B cell (primary cell): ENCODE measurements around the gene SEC24C. TPM values are rescaled to one million over a fixed set of nuclear protein-coding genes. Genes with fewer than 3 reads are reported as not detected.

Experiments used
- ATAC-seq: fragments of 200-7000 bp; cut with Tn5 transposase; one replicate; pipeline ENCODE4 v1.10.0; 2021; ENCODE audit warnings: low read depth, mild to moderate bottlenecking, moderate number of reproducible peaks, moderate library complexity
- CTCF ChIA-PET: fragments of 350-600 bp; sonication (Branson Sonifier 250); formaldehyde crosslinking; loops from one replicate; lab custom pipeline; 2021; ENCODE audit warnings: antibody characterized with exemption, inconsistent platforms; lab: Charles Lee
- POLR2A ChIA-PET: fragments of 350-600 bp; sonication (Branson Sonifier 250); formaldehyde crosslinking; loops from one replicate; lab custom pipeline; 2021; ENCODE audit warnings: antibody characterized with exemption; lab: Charles Lee
- DNase-seq: peaks from one replicate; pipeline ENCODE4 v3.0.0; 2013
- H2AFZ ChIP-seq: 2 replicates; pipeline ENCODE4 v1.6.1; 2012; ENCODE audit warnings: mild to moderate bottlenecking, low read depth, low read length; ENCODE audit not compliant: insufficient read depth, poor library complexity, severe bottlenecking
- H3K27ac ChIP-seq, 2 donors: 1 replicate in 1 of 2; 2 replicates in 1 of 2; pipeline ENCODE4 v1.5.1; 2012 to 2013; ENCODE audit warnings: low read length in 2 of 2, mild to moderate bottlenecking in 2 of 2, moderate library complexity in 1 of 2
- H3K27me3 ChIP-seq, 4 experiments: fragments of 200-600 bp in 1 of 4; sonication (generic) in 1 of 4; replicated peaks in 1 of 4; 1 replicate in 2 of 4; 2 replicates in 2 of 4; pipeline versions ENCODE4 v1.6.1 to v1.7.0; 2013 to 2016; ENCODE audit warnings: low read length in 3 of 4, mild to moderate bottlenecking in 2 of 4, mixed read lengths in 1 of 4, moderate library complexity in 1 of 4; ENCODE audit not compliant: insufficient read depth in 4 of 4, control insufficient read depth in 3 of 4; ENCODE audit errors: control extremely low read depth in 1 of 4
- H3K36me3 ChIP-seq, 2 experiments: replicated peaks in 1 of 2; 1 replicate in 1 of 2; 2 replicates in 1 of 2; pipeline versions ENCODE4 v1.6.1 to v1.7.1; 2013; ENCODE audit warnings: low read length in 1 of 2; ENCODE audit not compliant: insufficient read depth in 2 of 2, control insufficient read depth in 1 of 2; ENCODE audit errors: control extremely low read depth in 1 of 2, extremely low read depth in 1 of 2
- H3K4me1 ChIP-seq, 2 donors: fragments of 200-600 bp in 1 of 2; sonication (generic) in 1 of 2; 1 replicate in 1 of 2; 2 replicates in 1 of 2; pipeline versions ENCODE4 v1.5.1 to v1.6.1; 2013 to 2017; ENCODE audit warnings: low read length in 2 of 2; ENCODE audit not compliant: control insufficient read depth in 2 of 2, insufficient read depth in 2 of 2
- H3K4me2 ChIP-seq: replicated peaks from 2 replicates; pipeline ENCODE3; 2012; ENCODE audit warnings: mild to moderate bottlenecking, low read depth, low read length; ENCODE audit not compliant: poor library complexity, severe bottlenecking
- H3K4me3 ChIP-seq, 5 experiments: fragments of 200-600 bp in 1 of 5; sonication (generic) in 1 of 5; 1 replicate in 3 of 5; 2 replicates in 2 of 5; pipeline versions ENCODE4 v1.5.1 to v1.7.0; 2011 to 2016; ENCODE audit warnings: low read length in 4 of 5, mild to moderate bottlenecking in 4 of 5, low read depth in 2 of 5, control low read depth in 1 of 5, moderate library complexity in 1 of 5; ENCODE audit not compliant: insufficient read depth in 1 of 5; ENCODE audit errors: control extremely low read depth in 1 of 5, extremely low read depth in 1 of 5
- H3K79me2 ChIP-seq: fragments of 200-600 bp; sonication (generic); one replicate; pipeline ENCODE4 v1.6.0; 2016; ENCODE audit warnings: low read length; ENCODE audit not compliant: control insufficient read depth, insufficient read depth
- H3K9ac ChIP-seq: fragments of 200-600 bp; sonication (generic); 2 replicates; pipeline ENCODE4 v1.6.1; 2017; ENCODE audit warnings: mild to moderate bottlenecking, low read length, moderate library complexity
- H3K9me3 ChIP-seq, 3 donors: one replicate each; pipeline versions ENCODE4 v1.6.1 to v1.7.1; 2013; ENCODE audit warnings: low read length in 2 of 3; ENCODE audit not compliant: control insufficient read depth in 2 of 3, insufficient read depth in 1 of 3; ENCODE audit errors: control extremely low read depth in 1 of 3
- H4K20me1 ChIP-seq: 2 replicates; pipeline ENCODE4 v1.6.0; 2012; ENCODE audit warnings: mild to moderate bottlenecking, low read length; ENCODE audit not compliant: insufficient read depth, control insufficient read depth, poor library complexity, severe bottlenecking
- H3K27ac Mint-ChIP-seq: one replicate; pipeline ENCODE4 v1.8.0; 2021; ENCODE audit warnings: mixed read lengths
- H3K27me3 Mint-ChIP-seq: one replicate; pipeline ENCODE4 v1.8.0; 2021; ENCODE audit warnings: mixed read lengths
- H3K4me1 Mint-ChIP-seq: one replicate; pipeline ENCODE4 v1.8.0; 2021; ENCODE audit warnings: mixed read lengths
- H3K4me3 Mint-ChIP-seq: one replicate; pipeline ENCODE4 v1.8.0; 2021; ENCODE audit warnings: mixed read lengths
- H3K9me3 Mint-ChIP-seq: one replicate; pipeline ENCODE4 v1.8.0; 2022; ENCODE audit warnings: mixed read lengths; ENCODE audit not compliant: insufficient read depth
- CTCF ChIP-seq: fragments of 200-600 bp; IDR thresholded peaks from one replicate; pipeline ENCODE4 v1.8.0; 2022; ENCODE audit warnings: antibody characterized with exemption, mild to moderate bottlenecking
- EZH2 ChIP-seq: IDR thresholded peaks from 2 replicates; pipeline ENCODE4 v1.6.1; 2012; ENCODE audit warnings: borderline replicate concordance, low read depth, mild to moderate bottlenecking, moderate library complexity, low read length; ENCODE audit not compliant: insufficient read depth, poor library complexity, severe bottlenecking
- WGBS: methylation state at CpG from one replicate; pipeline ENCODE4 v1.1.5; 2013; ENCODE audit warnings: missing lambda C conversion rate; ENCODE audit not compliant: insufficient coverage; 5-methylcytosine and 5-hydroxymethylcytosine counted together
- intact Hi-C: fragments of 100-400 bp; cut with micrococcal nuclease; formaldehyde crosslinking; loops from one replicate; pipeline ENCODE4 v1.10.0; 2022
- polyA plus RNA-seq: library from polyadenylated mRNA; depleted of rRNA; stranded (reverse); fragments of >200 nt; gene quantifications from 2 replicates; pipeline ENCODE4 v1.2.3, GENCODE V29; 2012
- total RNA-seq, 2 donors: library from RNA; stranded (reverse); fragments of 120-200 nt in 1 of 2; gene quantifications; 1 replicate in 1 of 2; 2 replicates in 1 of 2; pipeline versions ENCODE4 v1.2.3 to v1.2.4, GENCODE V29; 2013 to 2022

The SEC24C gene
- total and polyA plus RNA-seq, 2 donors (not counting 1 experiment from before 2014, with no cell fraction given) = 60.2 to 78.7 TPM

- peaks cover 53% of the 10 kb centered on the region for H3K4me1 Mint-ChIP-seq
- H3K27me3 Mint-ChIP-seq = no peaks in the 10 kb centered on the region
- H3K9me3 ChIP-seq = no peaks in the 10 kb centered on the region
- H3K27me3 ChIP-seq = no peaks in the 10 kb centered on the region
- peaks cover 0 to 13% of the 10 kb centered on the region in 2 experiments for H3K36me3 ChIP-seq
- under 1% methylated on average over 52 of the region's 57 CpGs for WGBS
- H3K4me3 Mint-ChIP-seq = peak within 1 kb of the TSS; percentile 99
- intact Hi-C loops = loop anchor here (1.0 kb wide), 1 partner anchor 10 kb away; a partner anchor contains a TSS
- H3K9ac ChIP-seq = peak within 1 kb of the TSS; percentile 75
- H2AFZ ChIP-seq = peak within 1 kb of the TSS; percentile 87
- no peaks in the 10 kb centered on the region for H3K9me3 Mint-ChIP-seq
- POLR2A ChIA-PET = interaction anchor here (0.7 to 2.0 kb wide), 3 partner anchors 10 to 38 kb away, joined by 4 to 20 read pairs (median 10); partner anchors contain the start of gene SEC24C
- H3K4me1 ChIP-seq = peaks cover 32 to 42% of the 10 kb centered on the region in 2 donors
- peak within 1 kb of the TSS; percentile 76 for H3K4me2 ChIP-seq
- peaks cover 76% of the 10 kb centered on the region for H3K79me2 ChIP-seq
- H4K20me1 ChIP-seq = peaks cover 15% of the 10 kb centered on the region
- peak within 1 kb of the TSS; percentile 97 for H3K27ac Mint-ChIP-seq
- TF ChIP-seq EZH2 (no peak), CTCF (no peak)
- DNase-seq = peak; percentile 88
- peak within 1 kb of the TSS; percentile 72 to 86 (median 79) for H3K4me3 ChIP-seq
- CTCF ChIA-PET = interaction anchor here (1.0 to 6.2 kb wide), 4 partner anchors 10 to 98 kb away, joined by 3 to 35 read pairs (median 4); a partner anchor contains a TSS
- peak; percentile 63 for ATAC-seq
- peak within 1 kb of the TSS; percentile 60 to 89 for H3K27ac ChIP-seq
These were observed 37.9 kb downstream of the SEC24C start, which contains the start of gene CHCHD1 for GRCh38 chr10:73781879-73782748. TSS of gene CHCHD1 (plus strand) at chr10:73782048. CDS start at chr10:73782076, 28 bp downstream.
